ENCODE measurements around the gene OR8B4.
A peak's percentile ranks its signal among the peaks of the same experiment; 100 is the strongest.
"Not testable (repeated sequence)": the region's sequence is repeated elsewhere in the genome, so short reads cannot be mapped to it uniquely, and the experiment has no call there.

OR8B4 gene

GRCh38 chr11:124424384-124424921 is at the start of gene OR8B4:
TSS of gene OR8B4 (minus strand) at chr11:124424871. CDS start at chr11:124424871, 0 bp downstream.
- DNase-seq, result no peak

GRCh38 chr11:124474079-124474478 is 49.4 kb upstream of the OR8B4 start:
- no peak for DNase-seq

- no peak for DNase-seq
Measured at GRCh38 chr11:124473476-124473875, 48.8 kb upstream of the OR8B4 start.

- DNase-seq, result no peak
Measured at GRCh38 chr11:124470561-124471227, 46.0 kb upstream of the OR8B4 start.

GRCh38 chr11:124467381-124467927 is 42.8 kb upstream of the OR8B4 start:
- no peak for DNase-seq

- DNase-seq, result no peak
Measured at GRCh38 chr11:124465368-124465767, 40.7 kb upstream of the OR8B4 start.

GRCh38 chr11:124463990-124464389 is 39.3 kb upstream of the OR8B4 start:
- no peak for DNase-seq

- no peak for DNase-seq
Measured at GRCh38 chr11:124463324-124463723, 38.7 kb upstream of the OR8B4 start.

GRCh38 chr11:124460459-124460858 is 35.8 kb upstream of the OR8B4 start:
- no peak for DNase-seq

- DNase-seq, result not testable (repeated sequence)
Measured at GRCh38 chr11:124459379-124459778, 34.7 kb upstream of the OR8B4 start.

- no peak for DNase-seq
Measured at GRCh38 chr11:124454552-124454951, 29.9 kb upstream of the OR8B4 start.

- DNase-seq, result no peak
Measured at GRCh38 chr11:124446916-124447315, 22.2 kb upstream of the OR8B4 start.

GRCh38 chr11:124445646-124446150 is 21.0 kb upstream of the OR8B4 start, which contains the start of gene OR8B8:
TSS of gene OR8B8 (minus strand) at chr11:124445696. CDS start at chr11:124441085, 4,611 bp downstream.
- DNase-seq, result no peak

- DNase-seq, result no peak
Measured at GRCh38 chr11:124442847-124443246, 18.2 kb upstream of the OR8B4 start.

GRCh38 chr11:124442442-124442841 is 17.8 kb upstream of the OR8B4 start:
- DNase-seq, result no peak

- DNase-seq, result no peak
Measured at GRCh38 chr11:124441519-124441918, 16.8 kb upstream of the OR8B4 start.

- DNase-seq, result no peak
Measured at GRCh38 chr11:124441081-124441480, 16.4 kb upstream of the OR8B4 start.

- no peak for DNase-seq
Measured at GRCh38 chr11:124440608-124441007, 15.9 kb upstream of the OR8B4 start.

- no peak for DNase-seq
Measured at GRCh38 chr11:124434699-124435098, 10.0 kb upstream of the OR8B4 start.

- no peak for DNase-seq
Measured at GRCh38 chr11:124429599-124429998, 4.9 kb upstream of the OR8B4 start.

- no peak for DNase-seq
Measured at GRCh38 chr11:124421043-124421442, 3.6 kb downstream of the OR8B4 start.

GRCh38 chr11:124415356-124415923 is 9.2 kb downstream of the OR8B4 start:
- DNase-seq, result peak; percentile 0

GRCh38 chr11:124409906-124410305 is 14.8 kb downstream of the OR8B4 start:
- no peak for DNase-seq

GRCh38 chr11:124405581-124405980 is 19.1 kb downstream of the OR8B4 start:
- DNase-seq, result no peak

Measured in DMS79 (cell line).